Fibroblast of the conjunctiva (primary cell): ENCODE measurements around the gene CDKN3.

Source experiments
- DNase-seq: peaks from one replicate; pipeline ENCODE4 v3.0.0-alpha.2; 2010; ENCODE audit warnings: low read depth

Gene CDKN3

GRCh38 chr14:54396493-54397335, at the start of gene CDKN3:
CDKN3 (plus strand) TSS chr14:54397007; CDS start chr14:54397069, 62 bp downstream.
- DNase-seq = peak; percentile 99

DNA sequence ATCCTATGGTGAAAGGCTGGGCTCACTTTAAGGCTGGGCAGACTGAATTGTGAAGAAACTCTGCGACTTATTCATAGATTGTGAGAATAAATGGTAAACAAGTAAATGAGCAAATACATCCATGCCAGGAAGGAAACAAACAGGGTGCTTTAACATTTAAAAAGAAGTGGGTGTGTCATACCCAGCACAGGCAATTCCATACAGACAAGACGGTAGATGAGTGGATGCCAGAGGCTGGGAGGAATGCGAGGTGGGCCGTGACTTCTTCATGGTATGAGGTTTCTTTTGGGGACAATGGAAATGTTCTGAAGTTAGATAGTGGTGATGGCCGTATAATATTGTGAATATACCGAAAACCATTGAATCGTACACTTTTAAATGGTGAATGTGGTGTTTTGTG, 49.8 kb upstream of the CDKN3 start:
- DNase-seq = no peak

GRCh38 chr14:54348001-54348611, 48.7 kb upstream of the CDKN3 start:
- DNase-seq = no peak

DNA sequence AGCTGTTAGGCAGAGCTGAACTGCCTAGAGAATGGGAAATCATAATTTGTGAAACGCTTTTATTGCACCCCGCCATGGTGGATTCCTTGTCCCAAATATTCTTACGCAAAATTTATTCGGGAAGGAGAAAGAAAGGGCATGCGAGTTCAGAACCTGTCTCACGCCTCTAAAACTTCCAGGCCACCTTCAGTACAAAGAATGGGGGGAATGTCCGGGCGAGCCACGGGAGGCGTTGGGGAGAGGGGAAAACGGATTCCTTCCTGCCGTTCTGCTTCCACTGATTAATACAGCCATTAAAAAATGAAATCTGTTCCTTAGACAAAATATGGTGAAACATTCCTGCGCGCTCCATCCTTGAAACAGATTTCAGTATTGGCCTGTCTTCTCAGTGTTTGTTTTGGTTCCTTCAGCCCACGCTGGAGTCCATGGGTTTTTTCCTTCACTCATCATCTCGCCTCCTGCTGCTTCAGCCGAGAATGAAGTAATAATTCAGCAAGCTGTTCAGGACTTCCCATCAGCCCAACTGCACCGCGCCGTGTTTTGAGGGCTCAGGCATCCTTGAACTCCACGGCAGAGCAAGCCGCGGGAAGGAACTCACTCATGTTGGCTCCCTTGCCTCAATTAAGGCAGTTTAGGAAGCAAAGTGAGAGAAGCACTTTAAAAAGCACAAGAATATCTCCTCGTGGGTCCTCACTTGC, 47.7 kb upstream of the CDKN3 start:
- no peak for DNase-seq

DNA sequence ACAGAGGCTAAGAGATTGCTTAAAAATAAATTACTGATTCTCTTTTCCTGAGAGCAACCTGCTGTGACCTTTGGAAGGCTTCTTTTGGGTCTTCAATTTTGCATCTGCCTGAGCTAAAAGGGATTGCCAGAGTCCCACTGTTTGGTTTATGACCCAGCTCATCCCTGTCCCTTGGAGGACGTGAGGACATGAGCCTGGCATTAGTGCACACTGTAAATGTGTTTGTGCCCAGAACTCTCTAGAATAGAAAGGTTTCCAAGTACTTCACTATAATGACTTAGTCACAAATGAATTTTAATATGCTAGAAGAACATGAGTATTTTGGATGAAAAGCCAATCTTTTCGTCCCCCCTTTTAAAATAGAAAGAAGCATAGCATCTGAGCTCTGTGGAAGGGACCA, 47.1 kb upstream of the CDKN3 start:
- DNase-seq = no peak

- DNase-seq = no peak
Observed at GRCh38 chr14:54350203-54350602, 46.6 kb upstream of the CDKN3 start.

DNA sequence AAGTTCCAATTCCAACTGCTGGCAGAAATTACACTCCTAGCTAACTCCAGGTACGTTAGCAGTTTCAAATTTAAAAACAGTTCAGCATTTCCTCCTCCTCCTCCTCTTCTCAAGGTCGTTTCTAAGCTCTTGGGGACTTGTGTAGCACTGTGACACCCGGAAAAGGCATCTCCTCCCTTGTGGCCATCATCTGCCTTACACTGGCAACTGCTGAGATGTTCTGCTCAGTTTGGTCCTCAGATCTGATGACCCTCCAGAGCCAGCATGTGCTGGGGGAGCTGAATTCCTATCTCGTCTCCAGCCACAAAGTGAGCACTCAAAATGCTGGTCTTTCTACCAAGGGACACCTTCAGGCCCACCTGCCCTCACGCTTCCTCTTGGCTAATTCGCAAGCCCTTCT, 43.5 kb upstream of the CDKN3 start:
- no peak for DNase-seq

DNA sequence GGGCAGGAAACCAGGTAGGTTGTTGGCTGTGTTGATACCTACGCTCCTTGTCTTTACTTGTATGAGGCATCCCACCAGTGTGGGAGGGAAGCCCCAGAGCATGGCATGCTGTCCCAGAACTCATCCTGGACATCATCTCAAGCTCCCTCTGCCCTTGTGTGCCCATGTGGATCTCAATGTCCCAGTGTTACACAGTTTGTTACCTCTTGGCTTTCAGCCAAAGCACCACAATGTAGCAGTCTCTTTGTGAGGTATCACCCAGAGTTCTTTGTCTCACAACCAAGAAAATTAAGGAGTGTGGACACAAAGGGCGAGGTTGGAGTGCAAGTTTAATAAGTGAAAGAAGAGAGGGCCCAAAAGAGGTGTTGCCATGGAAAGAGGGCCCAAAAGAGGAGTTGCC, 43.1 kb upstream of the CDKN3 start:
- no peak for DNase-seq

DNA sequence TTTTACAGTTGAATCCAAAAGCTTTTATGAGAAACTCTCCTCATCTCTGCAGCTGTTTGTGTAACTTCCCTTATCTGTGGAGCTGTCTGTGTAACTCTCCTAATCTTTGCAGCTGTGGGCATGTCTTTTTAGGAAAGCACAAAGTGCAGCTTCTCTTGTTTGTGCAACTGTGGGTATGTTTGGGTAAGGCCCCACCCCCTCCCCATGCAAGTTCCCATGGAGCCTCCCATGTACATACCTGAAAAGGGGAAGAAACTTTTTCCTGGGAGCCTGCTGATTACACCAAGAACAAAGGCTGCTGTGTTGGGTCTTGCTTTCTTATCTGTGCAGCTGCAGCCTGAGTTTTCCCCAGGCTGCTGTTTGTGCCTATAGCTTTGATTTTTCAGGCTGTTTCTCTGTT, 42.7 kb upstream of the CDKN3 start:
- DNase-seq = no peak

GRCh38 chr14:54354968-54355641, 41.7 kb upstream of the CDKN3 start:
- no peak for DNase-seq

GRCh38 chr14:54355698-54356097, 41.1 kb upstream of the CDKN3 start:
- DNase-seq = no peak

- no peak for DNase-seq
Observed at GRCh38 chr14:54356172-54356571, 40.6 kb upstream of the CDKN3 start.

GRCh38 chr14:54360667-54361066, 36.1 kb upstream of the CDKN3 start:
- DNase-seq = no peak

GRCh38 chr14:54362089-54362504, 34.7 kb upstream of the CDKN3 start:
- DNase-seq = no peak

GRCh38 chr14:54362759-54363437, 33.9 kb upstream of the CDKN3 start:
- no peak for DNase-seq

DNA sequence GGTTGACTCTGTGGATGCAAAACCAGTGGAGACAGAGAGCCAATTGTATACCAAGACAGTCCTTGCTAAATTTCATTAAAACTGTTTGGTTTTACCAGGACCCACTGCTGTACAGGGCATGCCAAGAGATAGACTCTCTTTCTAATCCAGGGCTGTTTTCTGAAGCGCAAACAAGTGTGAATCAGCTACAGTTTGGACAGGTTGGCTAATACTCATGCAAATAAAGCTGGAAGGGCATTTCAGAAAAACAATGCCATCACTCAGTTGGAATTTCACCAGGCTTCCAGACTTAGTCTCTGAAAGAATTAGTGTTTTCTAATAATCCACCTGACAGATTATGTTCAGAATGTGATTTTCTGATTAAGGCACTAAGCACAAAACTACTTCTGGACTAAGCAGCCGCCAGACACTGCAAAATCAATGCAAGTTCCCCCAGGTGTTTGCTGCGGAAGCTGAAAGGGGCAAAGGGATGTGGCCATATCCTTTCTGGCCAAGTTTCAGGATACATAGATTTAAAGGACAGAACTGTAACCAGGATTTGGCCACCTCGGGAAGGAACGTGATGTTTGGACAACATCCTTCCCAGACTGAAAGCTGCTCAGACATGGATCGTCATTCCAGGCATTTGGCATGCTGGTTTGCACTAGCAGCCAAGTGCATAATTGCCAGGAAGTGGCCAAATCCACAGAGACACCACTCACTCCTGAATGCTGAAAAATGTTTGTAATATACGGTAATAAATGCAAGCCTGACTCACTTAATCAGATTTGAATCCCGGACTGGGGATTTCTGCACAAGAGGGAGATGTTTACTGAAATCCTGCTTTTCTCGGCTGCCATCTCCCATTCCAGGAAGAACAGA, 32.0 kb upstream of the CDKN3 start:
- peak; percentile 18 for DNase-seq

DNA sequence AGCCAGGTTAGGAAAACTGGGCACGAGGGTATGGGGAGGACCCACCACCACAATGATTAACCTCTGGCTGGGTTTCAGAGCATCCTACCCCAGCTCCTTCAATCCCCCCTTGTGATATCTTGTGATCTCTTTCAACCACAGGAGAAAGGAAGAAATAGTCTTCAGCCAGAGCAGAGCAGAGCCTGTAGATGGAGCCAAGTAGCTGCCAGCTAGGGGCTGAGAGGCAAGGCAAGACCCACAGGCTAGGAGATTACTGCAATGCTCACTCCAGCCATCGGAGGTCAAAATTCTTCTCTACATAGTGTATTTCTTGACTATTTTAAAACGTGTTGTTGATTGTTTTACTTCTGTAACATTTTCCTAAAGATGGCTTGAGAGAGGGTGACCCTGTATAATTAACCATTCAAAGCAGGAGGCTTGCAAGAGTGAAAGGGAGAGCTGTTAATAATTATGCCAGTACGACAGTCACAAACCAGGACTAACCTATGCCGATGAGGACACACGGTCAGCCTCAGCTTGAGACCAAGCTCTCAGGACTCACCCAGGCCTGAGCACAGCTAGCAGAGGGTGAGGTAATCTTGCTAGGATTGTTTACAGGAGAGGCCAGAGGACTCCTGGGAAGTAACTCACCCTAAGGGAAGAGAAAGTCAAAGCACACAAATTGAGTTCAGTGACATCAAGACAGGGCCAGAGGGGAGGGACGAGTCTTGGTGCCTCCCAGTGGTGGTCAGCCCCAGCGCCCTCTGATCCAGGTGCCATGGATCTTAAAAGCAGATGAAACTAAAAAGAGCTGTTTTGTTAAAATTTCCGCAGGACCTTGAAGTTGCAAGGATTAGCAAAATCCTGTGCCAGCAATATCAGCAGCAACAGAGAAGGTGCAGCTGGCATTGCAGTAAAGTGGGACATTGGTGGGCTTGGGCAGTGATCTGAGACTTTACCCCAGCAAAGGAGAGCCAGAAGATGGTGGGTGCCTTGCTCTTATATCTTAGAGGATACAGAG, 29.8 kb upstream of the CDKN3 start:
- peak; percentile 63 for DNase-seq

DNA sequence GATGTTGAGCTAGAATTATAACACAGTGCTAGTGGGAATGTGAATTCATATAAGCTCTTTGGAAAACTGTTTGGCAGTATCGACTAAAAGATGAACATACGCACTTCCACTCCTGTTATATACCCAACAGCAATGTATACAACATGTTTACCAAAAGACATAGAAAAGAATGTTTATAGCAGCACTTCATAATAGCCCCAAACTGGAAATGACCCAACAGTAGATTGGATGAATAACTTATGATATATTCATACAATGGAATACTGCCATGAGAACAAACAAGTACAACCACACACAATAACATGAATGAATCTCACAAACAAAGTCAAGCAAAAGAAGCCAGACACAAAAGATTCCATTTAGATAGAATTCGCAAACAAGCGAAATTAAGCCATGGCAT, 28.5 kb upstream of the CDKN3 start:
- no peak for DNase-seq

DNA sequence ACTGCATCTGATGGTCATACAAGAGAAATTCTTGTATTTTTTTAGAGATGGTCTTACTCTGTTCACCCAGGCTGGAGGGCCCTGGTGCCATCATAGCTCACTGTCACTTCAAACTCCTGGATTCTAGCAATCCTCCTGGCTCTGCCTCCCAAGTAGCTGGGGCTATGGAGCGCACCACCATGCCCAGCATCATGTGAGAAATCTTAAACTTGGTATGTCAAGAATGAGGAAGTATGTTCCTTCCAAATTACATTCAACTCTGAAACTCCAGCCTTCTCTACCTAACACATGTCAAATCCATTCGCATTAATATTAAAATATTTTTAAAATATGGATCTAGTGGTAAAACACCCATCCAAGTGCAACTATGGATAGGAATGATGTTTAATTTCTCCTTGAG, 27.5 kb upstream of the CDKN3 start:
- no peak for DNase-seq
